Upper lobe of right lung (tissue), 1 donor: ENCODE measurements around the gene SLC15A2. TPM values are rescaled to one million over a fixed set of nuclear protein-coding genes. Genes with fewer than 3 reads are reported as not detected.
"Not testable (repeated sequence)": the region's sequence is repeated elsewhere in the genome, so short reads cannot be mapped to it uniquely, and the experiment has no call there.

Source experiments
- ATAC-seq: fragments of 200-7000 bp; cut with Tn5 transposase; one replicate; pipeline ENCODE4 v1.9.1; 2020; ENCODE audit warnings: mild to moderate bottlenecking, moderate library complexity
- DNase-seq: peaks from one replicate; pipeline ENCODE4 v3.0.0-alpha.2; 2020
- H3K27ac ChIP-seq: fragments of 200-600 bp; one replicate; pipeline ENCODE4 v1.8.0; 2022
- H3K27me3 ChIP-seq: fragments of 200-600 bp; one replicate; pipeline ENCODE4 v1.8.0; 2022; ENCODE audit warnings: mild to moderate bottlenecking
- H3K36me3 ChIP-seq: fragments of 200-600 bp; one replicate; pipeline ENCODE4 v1.8.0; 2022
- H3K4me1 ChIP-seq: fragments of 200-600 bp; one replicate; pipeline ENCODE4 v1.8.0; 2022
- H3K4me3 ChIP-seq: fragments of 200-600 bp; one replicate; pipeline ENCODE4 v1.8.0; 2022; ENCODE audit warnings: mild to moderate bottlenecking
- H3K9me3 ChIP-seq: fragments of 200-600 bp; one replicate; pipeline ENCODE4 v1.8.0; 2022
- intact Hi-C: fragments of 100-400 bp; cut with DNase I; formaldehyde crosslinking; loops from one replicate; pipeline ENCODE4 v1.11.0; 2022
- total RNA-seq: library from RNA; stranded (reverse); fragmentation: NEBNext Ultra II Directional; extraction: Animal tissue kit (Norgen Biotek cat#: 25700); gene quantifications from one replicate; pipeline ENCODE4 v1.2.1, GENCODE V29; 2021
- TF ChIP-seq, protein P1 (sequence below): fragments of 200-600 bp; IDR thresholded peaks from one replicate; pipeline ENCODE4 v1.8.0; 2022; ENCODE audit warnings: antibody characterized with exemption
- donor health status: DM: no; HTN: yes; CAD: no; lungs with severe emphysema.

SLC15A2 gene
- total RNA-seq, 1 donor from 2014 or later = 63.6 TPM

DNA sequence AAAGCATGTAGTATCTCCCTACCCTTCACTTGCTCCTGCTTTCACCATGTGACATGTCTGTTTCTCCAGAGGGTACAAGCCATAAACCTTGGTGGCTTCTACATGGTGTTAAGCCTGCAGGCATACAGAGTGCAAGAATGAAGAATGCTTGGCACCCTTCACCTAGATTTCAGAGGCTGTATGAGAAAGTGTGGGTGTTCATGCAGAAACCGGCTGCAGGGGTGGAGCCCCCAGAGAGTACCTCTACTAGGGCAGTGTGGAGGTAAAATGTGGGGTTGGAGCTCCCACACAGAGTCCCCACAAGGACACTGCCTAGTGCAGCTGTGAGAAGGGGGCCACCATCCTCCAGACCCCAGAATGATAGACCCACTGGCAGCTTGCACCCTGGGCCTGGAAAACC is 32.2 kb downstream of the SLC15A2 start:
- Histone ChIP-seq H3K27me3 (no peaks in the 10 kb centered on the region), H3K4me1 (no peaks in the 10 kb centered on the region), H3K36me3 (peaks cover 29% of the 10 kb centered on the region), H3K4me3 (no peak overlapping the region), H3K9me3 (no peaks in the 10 kb centered on the region), H3K27ac (no peak overlapping the region)
- DNase-seq (no peak), ATAC-seq (no peak)
- TF ChIP-seq, protein P1, sequence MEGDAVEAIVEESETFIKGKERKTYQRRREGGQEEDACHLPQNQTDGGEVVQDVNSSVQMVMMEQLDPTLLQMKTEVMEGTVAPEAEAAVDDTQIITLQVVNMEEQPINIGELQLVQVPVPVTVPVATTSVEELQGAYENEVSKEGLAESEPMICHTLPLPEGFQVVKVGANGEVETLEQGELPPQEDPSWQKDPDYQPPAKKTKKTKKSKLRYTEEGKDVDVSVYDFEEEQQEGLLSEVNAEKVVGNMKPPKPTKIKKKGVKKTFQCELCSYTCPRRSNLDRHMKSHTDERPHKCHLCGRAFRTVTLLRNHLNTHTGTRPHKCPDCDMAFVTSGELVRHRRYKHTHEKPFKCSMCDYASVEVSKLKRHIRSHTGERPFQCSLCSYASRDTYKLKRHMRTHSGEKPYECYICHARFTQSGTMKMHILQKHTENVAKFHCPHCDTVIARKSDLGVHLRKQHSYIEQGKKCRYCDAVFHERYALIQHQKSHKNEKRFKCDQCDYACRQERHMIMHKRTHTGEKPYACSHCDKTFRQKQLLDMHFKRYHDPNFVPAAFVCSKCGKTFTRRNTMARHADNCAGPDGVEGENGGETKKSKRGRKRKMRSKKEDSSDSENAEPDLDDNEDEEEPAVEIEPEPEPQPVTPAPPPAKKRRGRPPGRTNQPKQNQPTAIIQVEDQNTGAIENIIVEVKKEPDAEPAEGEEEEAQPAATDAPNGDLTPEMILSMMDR = no peak
- intact Hi-C loops = no loop called here

DNA sequence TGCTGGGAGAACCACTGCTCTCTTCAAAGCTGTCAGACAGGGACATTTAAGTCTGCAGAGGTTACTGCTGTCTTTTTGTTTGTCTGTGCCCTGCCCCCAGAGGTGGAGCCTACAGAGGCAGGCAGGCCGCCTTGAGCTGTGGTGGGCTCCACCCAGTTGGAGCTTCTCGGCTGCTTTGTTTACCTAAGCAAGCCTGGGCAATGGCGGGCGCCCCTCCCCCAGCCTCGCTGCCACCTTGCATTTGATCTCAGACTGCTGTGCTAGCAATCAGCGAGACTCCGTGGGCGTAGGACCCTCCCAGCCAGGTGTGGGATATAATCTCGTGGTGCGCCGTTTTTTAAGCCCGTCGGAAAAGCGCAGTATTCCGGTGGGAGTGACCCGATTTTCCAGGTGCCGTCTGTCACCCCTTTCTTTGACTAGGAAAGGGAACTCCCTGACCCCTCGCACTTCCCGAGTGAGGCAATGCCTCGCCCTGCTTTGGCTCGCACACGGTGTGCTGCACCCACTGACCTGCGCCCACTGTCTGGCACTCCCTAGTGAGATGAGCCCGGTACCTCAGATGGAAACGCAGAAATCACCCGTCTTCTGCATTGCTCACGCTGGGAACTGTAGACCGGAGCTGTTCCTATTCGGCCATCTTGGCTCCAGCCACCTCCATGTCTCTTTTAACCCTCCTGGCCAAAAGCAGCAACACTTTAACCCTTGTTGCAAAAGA is 44.1 kb downstream of the SLC15A2 start:
- DNase-seq, ATAC-seq: not testable (repeated sequence)

DNA sequence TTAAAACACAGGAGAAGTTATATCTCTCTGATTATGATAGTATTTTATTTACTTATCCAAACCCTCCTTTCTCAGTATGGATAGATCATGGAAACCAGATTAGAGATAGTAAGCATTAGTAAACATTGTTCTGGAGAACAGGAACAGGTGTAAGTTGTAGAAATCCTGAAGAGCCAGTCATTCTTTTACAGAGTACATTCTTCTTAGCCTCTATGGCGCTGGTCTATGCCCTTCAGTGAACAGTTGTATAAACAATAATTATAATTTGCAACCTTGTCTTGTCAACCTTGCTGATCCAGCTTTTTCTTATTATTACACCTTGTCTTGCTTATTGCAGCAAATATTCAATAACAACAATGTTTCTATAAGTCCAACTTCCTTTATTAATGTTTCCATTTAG is 47.4 kb downstream of the SLC15A2 start:
- intact Hi-C loops = no loop called here
- ATAC-seq = no peak
- Histone ChIP-seq H3K27ac (no peak overlapping the region), H3K9me3 (no peaks in the 10 kb centered on the region), H3K27me3 (no peaks in the 10 kb centered on the region), H3K36me3 (no peaks in the 10 kb centered on the region), H3K4me1 (no peaks in the 10 kb centered on the region), H3K4me3 (no peak overlapping the region)
- TF ChIP-seq, protein P1 = no peak
- DNase-seq = no peak

More for the DNA sequence above, 44.1 kb downstream of the SLC15A2 start:
- H3K9me3 ChIP-seq, H3K27me3 ChIP-seq, H3K36me3 ChIP-seq, H3K4me3 ChIP-seq, intact Hi-C loops, H3K27ac ChIP-seq, H3K4me1 ChIP-seq: not testable (repeated sequence)

DNA sequence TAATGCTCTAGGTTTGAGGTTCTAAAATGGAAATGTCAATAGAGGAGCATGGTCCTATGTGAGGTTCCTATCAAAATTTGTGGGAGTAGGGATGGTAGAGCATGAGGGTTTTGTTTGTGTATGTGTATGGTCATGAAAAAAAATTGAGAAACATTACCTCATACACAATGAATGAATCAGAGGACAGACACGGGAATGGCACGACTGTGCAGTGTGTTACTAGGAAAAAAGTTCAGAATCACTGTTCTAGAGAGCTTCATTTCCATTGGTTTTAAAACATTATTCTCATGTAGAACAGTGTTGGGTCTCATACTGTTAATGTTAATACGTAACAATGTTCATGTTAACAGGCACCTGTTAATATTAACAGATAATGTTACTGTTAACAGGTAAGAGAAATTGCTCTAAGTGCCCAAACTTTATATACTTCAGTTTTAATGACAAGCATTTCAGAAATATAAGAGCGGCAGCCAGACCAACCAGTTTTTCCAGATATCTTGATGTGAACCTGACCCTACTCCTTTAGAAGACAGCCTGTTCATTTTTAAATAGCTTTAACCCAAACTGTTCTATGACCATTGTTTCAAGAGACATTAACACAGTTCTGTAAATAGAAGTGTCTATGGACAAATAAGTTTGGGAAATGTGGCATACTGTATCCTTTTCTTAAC is 48.0 kb downstream of the SLC15A2 start:
- ATAC-seq (peak; percentile 49), DNase-seq (no peak)
- Histone ChIP-seq H3K27me3 (no peaks in the 10 kb centered on the region), H3K9me3 (no peaks in the 10 kb centered on the region), H3K36me3 (no peaks in the 10 kb centered on the region), H3K4me3 (no peak overlapping the region), H3K27ac (no peak overlapping the region), H3K4me1 (no peaks in the 10 kb centered on the region)
- TF ChIP-seq, protein P1 = no peak
- intact Hi-C loops = no loop called here

DNA sequence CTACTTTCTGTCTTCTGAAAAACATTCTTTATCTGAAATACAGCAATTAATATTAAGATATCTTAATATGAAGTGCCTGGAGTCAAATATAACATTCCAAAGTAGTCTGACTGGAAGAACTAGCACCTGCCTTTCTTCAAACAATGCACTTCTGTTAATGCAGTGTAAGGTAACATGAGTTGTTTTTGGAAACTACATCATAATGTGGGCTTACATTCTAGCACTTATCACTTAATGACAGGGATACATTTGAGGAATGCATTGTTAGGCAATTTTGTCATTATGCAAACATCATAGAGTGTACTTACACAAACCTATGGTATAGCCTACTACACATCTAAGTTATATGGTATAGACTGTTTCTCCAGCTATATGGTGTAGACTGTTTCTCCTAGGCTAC is 49.2 kb downstream of the SLC15A2 start:
- Histone ChIP-seq H3K36me3 (no peaks in the 10 kb centered on the region), H3K27me3 (no peaks in the 10 kb centered on the region), H3K9me3 (no peaks in the 10 kb centered on the region), H3K4me1 (no peaks in the 10 kb centered on the region), H3K27ac (no peak overlapping the region), H3K4me3 (no peak overlapping the region)
- DNase-seq (no peak), ATAC-seq (no peak)
- TF ChIP-seq, protein P1 = no peak
- intact Hi-C loops = no loop called here

DNA sequence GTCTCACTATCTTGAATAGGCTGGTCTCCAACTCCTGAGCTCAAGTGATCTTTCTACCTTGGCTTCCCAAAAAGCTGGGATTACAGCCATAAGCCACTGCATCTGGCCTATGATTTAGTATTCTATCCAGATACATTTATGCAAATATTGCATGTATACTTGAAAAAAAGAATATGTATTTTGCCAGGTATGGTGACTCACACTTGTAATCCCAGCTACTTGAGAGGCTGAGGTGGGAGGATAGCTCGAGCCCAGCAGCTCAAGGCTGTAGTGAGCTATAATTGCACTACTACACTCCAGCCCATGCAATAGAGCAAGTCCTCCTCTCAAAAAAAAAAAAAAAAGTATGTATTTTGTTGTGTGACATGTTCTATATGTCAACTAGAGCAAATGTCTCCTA is 54.4 kb downstream of the SLC15A2 start:
- no peak overlapping the region for H3K4me3 ChIP-seq
- ATAC-seq (no peak), DNase-seq (no peak)
- no peaks in the 10 kb centered on the region for H3K4me1 ChIP-seq
- H3K27ac ChIP-seq = no peak overlapping the region
- H3K27me3 ChIP-seq = no peaks in the 10 kb centered on the region
- intact Hi-C loops = no loop called here
- TF ChIP-seq, protein P1 = no peak
- peaks cover 9% of the 10 kb centered on the region for H3K9me3 ChIP-seq
- no peaks in the 10 kb centered on the region for H3K36me3 ChIP-seq
